Ectodermal cell (in vitro differentiated cells): ENCODE measurements around the gene GPD1.
"Not testable (repeated sequence)": the region's sequence is repeated elsewhere in the genome, so short reads cannot be mapped to it uniquely, and the experiment has no call there.

Source experiments
- H3K27ac ChIP-seq: 2 replicates; pipeline ENCODE4 v1.7.0; 2013; ENCODE audit warnings: mild to moderate bottlenecking, low read depth, low read length; ENCODE audit not compliant: insufficient read depth, poor library complexity, severe bottlenecking
- H3K27me3 ChIP-seq: 2 replicates; pipeline ENCODE4 v1.7.0; 2013; ENCODE audit warnings: mild to moderate bottlenecking, low read length; ENCODE audit not compliant: insufficient read depth, control insufficient read depth, poor library complexity, severe bottlenecking
- H3K36me3 ChIP-seq: one replicate; pipeline ENCODE4 v1.7.0; 2013; ENCODE audit warnings: low read length; ENCODE audit not compliant: control insufficient read depth, insufficient read depth
- H3K4me1 ChIP-seq: one replicate; pipeline ENCODE4 v1.7.0; 2013; ENCODE audit warnings: low read length; ENCODE audit not compliant: control insufficient read depth, insufficient read depth
- H3K4me3 ChIP-seq: 2 replicates; pipeline ENCODE4 v1.7.0; 2013; ENCODE audit warnings: low read depth, low read length, control low read depth; ENCODE audit not compliant: insufficient read depth
- H3K9me3 ChIP-seq: 2 replicates; pipeline ENCODE4 v1.7.0; 2013; ENCODE audit warnings: mild to moderate bottlenecking, low read length, moderate library complexity; ENCODE audit not compliant: control insufficient read depth
- WGBS, 2 experiments: methylation state at CpG; one replicate each; pipeline ENCODE4 v1.1.7; 2013; ENCODE audit warnings: missing lambda C conversion rate in 2 of 2; 5-methylcytosine and 5-hydroxymethylcytosine counted together

The GPD1 gene

GRCh38 chr12:50149311-50149710, 45.5 kb downstream of the GPD1 start:
- WGBS, 2 experiments = 94 to 95% methylated on average over 3 of the region's 3 CpGs
- H3K27me3 ChIP-seq = no peaks in the 10 kb centered on the region
- no peaks in the 10 kb centered on the region for H3K36me3 ChIP-seq
- H3K27ac ChIP-seq = no peak overlapping the region
- no peaks in the 10 kb centered on the region for H3K9me3 ChIP-seq
- no peaks in the 10 kb centered on the region for H3K4me1 ChIP-seq
- H3K4me3 ChIP-seq = no peak overlapping the region

GRCh38 chr12:50151047-50151687, 47.4 kb downstream of the GPD1 start:
- Histone ChIP-seq H3K27ac (no peak overlapping the region), H3K4me3 (no peak overlapping the region), H3K27me3 (no peaks in the 10 kb centered on the region), H3K4me1 (no peaks in the 10 kb centered on the region), H3K9me3 (no peaks in the 10 kb centered on the region), H3K36me3 (no peaks in the 10 kb centered on the region)
- 74 to 78% methylated on average over 1 of the region's 1 CpG for whole genome bisulfite sequencing, 2 experiments

GRCh38 chr12:50154947-50155346, 51.1 kb downstream of the GPD1 start:
- not testable (repeated sequence) for H3K27me3 ChIP-seq, H3K9me3 ChIP-seq, H3K27ac ChIP-seq, H3K4me3 ChIP-seq, H3K36me3 ChIP-seq, H3K4me1 ChIP-seq
- 90 to 91% methylated on average over 3 of the region's 5 CpGs for WGBS, 2 experiments

- Histone ChIP-seq H3K4me3 (no peak overlapping the region), H3K4me1 (no peaks in the 10 kb centered on the region), H3K27ac (no peak overlapping the region), H3K36me3 (no peaks in the 10 kb centered on the region), H3K27me3 (no peaks in the 10 kb centered on the region), H3K9me3 (no peaks in the 10 kb centered on the region)
Measured at GRCh38 chr12:50156641-50157040, 52.8 kb downstream of the GPD1 start.

GRCh38 chr12:50157259-50157658, 53.5 kb downstream of the GPD1 start:
- H3K4me3 ChIP-seq = no peak overlapping the region
- no peak overlapping the region for H3K27ac ChIP-seq
- H3K4me1 ChIP-seq = no peaks in the 10 kb centered on the region
- H3K9me3 ChIP-seq = no peaks in the 10 kb centered on the region
- H3K27me3 ChIP-seq = no peaks in the 10 kb centered on the region
- no peaks in the 10 kb centered on the region for H3K36me3 ChIP-seq
- WGBS, 2 experiments = 100% methylated on average over 1 to 2 of the region's 2 CpGs

GRCh38 chr12:50160643-50161042, 56.8 kb downstream of the GPD1 start:
- Histone ChIP-seq H3K4me3 (no peak overlapping the region), H3K36me3 (no peaks in the 10 kb centered on the region), H3K27me3 (no peaks in the 10 kb centered on the region), H3K9me3 (no peaks in the 10 kb centered on the region), H3K4me1 (no peaks in the 10 kb centered on the region), H3K27ac (no peak overlapping the region)
